Duodenal mucosa (tissue), 2 donors: ENCODE results near the gene PTPRH.
"Not testable (repeated sequence)": the region's sequence is repeated elsewhere in the genome, so short reads cannot be mapped to it uniquely, and the experiment has no call there.

Experiments used
- H3K27ac ChIP-seq: one replicate; pipeline ENCODE4 v1.7.0; 2013; ENCODE audit warnings: low read depth, low read length
- H3K27me3 ChIP-seq, 2 donors: one replicate each; pipeline ENCODE4 v1.7.0; 2013; ENCODE audit warnings: low read length in 2 of 2, control low read depth in 1 of 2; ENCODE audit not compliant: insufficient read depth in 2 of 2, control insufficient read depth in 1 of 2
- H3K36me3 ChIP-seq, 2 donors: one replicate each; pipeline ENCODE4 v1.7.0; 2013; ENCODE audit warnings: low read length in 2 of 2, control low read depth in 1 of 2; ENCODE audit not compliant: insufficient read depth in 2 of 2, control insufficient read depth in 1 of 2
- H3K4me1 ChIP-seq, 2 donors: one replicate each; pipeline ENCODE4 v1.7.0; 2013; ENCODE audit warnings: low read length in 2 of 2, control low read depth in 1 of 2; ENCODE audit not compliant: insufficient read depth in 2 of 2, control insufficient read depth in 1 of 2
- H3K4me3 ChIP-seq, 2 donors: one replicate each; pipeline ENCODE4 v1.7.0; 2013; ENCODE audit warnings: low read length in 2 of 2, low read depth in 1 of 2
- H3K9ac ChIP-seq, 2 donors: one replicate each; pipeline ENCODE4 v1.7.0; 2013; ENCODE audit warnings: low read length in 2 of 2, low read depth in 1 of 2
- H3K9me3 ChIP-seq, 2 donors: one replicate each; pipeline ENCODE4 v1.7.0; 2013; ENCODE audit warnings: low read length in 2 of 2, control low read depth in 1 of 2; ENCODE audit not compliant: control insufficient read depth in 1 of 2

PTPRH gene

GRCh38 chr19:55160128-55160985 is 48.9 kb downstream of the PTPRH start:
- Histone ChIP-seq H3K36me3 (no peaks in the 10 kb centered on the region), H3K4me1 (peaks cover 0 to 10% of the 10 kb centered on the region in 2 donors), H3K9me3 (no peaks in the 10 kb centered on the region), H3K27me3 (peaks cover 18 to 19% of the 10 kb centered on the region in 2 donors), H3K27ac (no peak overlapping the region), H3K9ac (no peak overlapping the region), H3K4me3 (no peak overlapping the region)

DNA sequence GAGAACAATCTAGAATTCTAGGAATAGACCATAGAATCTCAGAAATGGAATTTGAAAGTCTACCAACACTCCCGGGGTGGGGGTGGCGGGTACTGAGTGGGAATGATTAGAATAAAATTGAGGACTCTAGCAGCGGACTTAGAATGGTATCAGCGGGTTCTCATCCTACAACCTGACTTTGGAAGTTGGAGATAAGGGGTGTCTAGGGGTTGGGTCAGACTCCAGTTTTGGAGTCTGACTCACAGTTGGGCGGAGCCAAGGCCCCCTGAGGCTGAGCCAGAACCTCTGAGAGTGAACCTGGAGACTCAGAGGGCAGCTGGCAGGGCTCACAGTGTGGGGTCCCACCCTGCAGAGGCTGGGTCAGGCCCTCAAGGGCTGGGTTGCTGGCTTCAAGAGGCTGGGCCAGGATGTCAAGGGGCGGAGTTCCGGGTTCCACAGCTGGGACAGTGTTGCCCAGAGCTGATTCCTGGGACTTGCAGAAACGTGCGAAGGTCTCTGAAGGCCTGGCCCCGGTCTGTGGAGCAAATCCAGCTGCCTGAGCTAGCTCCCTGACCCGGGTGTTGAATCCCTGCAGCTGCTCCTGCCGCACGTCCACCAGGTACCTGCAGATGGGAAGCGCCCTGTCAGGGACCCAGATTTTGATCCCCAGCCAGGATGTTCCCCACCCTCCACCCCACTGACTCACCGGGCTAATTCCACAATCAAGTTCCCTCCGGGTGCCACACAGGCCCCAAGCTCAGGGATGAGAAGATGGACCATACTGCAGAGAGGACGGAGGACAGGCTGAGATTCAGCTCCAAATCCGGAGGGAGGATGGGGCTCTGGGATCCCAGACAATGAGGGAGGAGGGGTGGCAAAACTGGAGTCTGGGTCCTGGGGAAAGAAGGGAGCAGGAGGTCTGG is 50.2 kb downstream of the PTPRH start:
- Histone ChIP-seq H3K27ac (no peak overlapping the region), H3K36me3 (no peaks in the 10 kb centered on the region), H3K4me1 (peaks cover 0 to 10% of the 10 kb centered on the region in 2 donors), H3K27me3 (peaks cover 19 to 20% of the 10 kb centered on the region in 2 donors), H3K9ac (no peak overlapping the region), H3K4me3 (no peak overlapping the region), H3K9me3 (no peaks in the 10 kb centered on the region)

- peaks cover 0 to 10% of the 10 kb centered on the region in 2 donors for H3K4me1 ChIP-seq
- no peaks in the 10 kb centered on the region for H3K9me3 ChIP-seq
- H3K9ac ChIP-seq: no peak overlapping the region
- H3K27me3 ChIP-seq: peaks cover 19% of the 10 kb centered on the region in 2 donors
- no peak overlapping the region for H3K4me3 ChIP-seq
- H3K36me3 ChIP-seq: no peaks in the 10 kb centered on the region
- H3K27ac ChIP-seq: no peak overlapping the region
Measured at GRCh38 chr19:55158423-55158822, 50.9 kb downstream of the PTPRH start.

DNA sequence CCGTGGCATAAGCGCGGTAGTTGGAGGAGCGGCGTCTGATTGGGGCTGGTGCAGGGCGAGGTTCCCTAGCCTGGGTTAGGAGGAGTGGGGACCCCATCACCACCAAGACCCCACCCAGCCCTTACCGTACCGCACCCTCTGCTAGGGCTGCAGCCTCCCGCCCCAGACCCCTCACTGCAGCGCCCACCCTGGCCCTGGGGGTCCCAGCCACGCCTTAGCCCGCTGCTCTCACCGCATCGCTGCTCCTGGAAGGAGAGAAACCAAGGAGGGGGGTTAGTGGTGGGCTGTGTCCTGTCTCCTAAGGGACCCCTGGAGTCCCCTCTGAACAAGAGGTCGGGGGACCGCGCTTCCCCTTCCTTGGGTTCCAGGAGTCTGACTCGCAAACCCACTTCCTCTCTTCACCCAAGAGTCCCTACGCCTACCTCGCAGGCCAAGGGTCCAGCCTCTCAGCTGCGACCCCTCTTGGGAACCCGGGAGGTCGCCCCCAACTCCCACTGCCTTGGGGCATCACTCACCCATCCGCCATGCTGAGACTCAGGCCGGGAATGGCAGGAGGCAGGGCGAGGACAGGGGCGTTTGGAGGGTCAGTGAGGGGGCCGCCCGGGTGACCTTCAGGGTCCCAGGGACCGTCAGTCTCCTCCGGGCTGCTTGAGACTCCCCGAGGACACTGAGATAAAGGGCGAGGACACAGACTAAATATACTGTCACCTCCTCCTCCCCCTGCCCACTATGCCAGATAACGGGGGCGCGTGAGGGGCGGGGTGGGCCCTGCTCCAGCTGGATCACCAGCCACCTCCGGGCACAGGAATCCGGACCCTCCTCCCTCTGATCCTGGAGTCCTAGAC is 52.0 kb downstream of the PTPRH start, which contains the start of gene TNNI3:
TSS of gene TNNI3 (minus strand) at position 669 of the 845 bp plus-strand sequence. CDS start at position 526, 143 bp downstream.
- H3K27me3 ChIP-seq: peaks cover 15 to 19% of the 10 kb centered on the region in 2 donors
- H3K9me3 ChIP-seq: no peaks in the 10 kb centered on the region
- H3K27ac ChIP-seq: no peak within 1 kb of the TSS
- H3K4me1 ChIP-seq: peaks cover 0 to 10% of the 10 kb centered on the region in 2 donors
- H3K4me3 ChIP-seq: no peak within 1 kb of the TSS
- H3K36me3 ChIP-seq: no peaks in the 10 kb centered on the region
- H3K9ac ChIP-seq: no peak within 1 kb of the TSS

DNA sequence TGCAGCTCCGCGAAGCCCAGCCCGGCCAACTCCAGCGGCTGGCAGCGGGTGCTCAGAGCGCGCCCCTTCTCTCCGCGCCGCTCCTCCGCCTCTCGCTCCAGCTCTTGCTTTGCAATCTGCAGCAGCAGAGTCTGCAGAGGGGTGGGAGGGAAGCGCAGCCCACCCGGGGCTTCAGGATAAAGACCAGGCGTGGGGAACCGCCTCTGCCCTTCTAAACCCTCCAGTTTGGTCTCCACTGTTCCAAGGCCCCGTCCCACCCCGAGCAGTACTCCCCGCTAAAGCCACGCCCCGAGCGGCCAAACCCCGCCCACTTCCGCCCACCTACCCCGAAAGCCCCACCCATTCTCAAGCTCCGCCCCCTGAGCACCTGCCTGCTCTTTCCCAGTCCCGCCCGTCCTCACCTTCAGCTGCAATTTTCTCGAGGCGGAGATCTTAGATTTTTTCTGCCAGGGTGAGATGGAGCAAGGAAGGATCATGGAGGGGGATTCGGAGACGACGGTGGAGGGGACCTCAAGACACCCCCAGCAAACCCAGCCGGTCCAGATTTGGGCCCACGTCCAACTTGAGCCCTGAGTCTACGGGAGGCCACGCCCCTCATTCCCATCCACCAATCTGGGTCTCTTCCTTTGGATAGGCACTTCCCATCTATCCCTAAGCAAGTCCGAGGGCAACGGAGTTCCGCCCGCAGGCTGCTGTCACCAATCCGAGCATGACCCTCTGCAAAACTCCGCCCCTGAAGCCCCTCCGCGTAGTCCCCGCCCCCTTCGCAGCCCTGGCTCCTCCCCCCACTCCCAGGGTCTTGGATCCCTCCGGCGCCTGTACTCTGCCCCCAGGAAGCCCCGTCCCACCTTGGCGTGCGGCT is 52.9 kb downstream of the PTPRH start:
- no peak overlapping the region for H3K9ac ChIP-seq
- no peaks in the 10 kb centered on the region for H3K36me3 ChIP-seq
- no peaks in the 10 kb centered on the region for H3K9me3 ChIP-seq
- peaks cover 7 to 15% of the 10 kb centered on the region in 2 donors for H3K27me3 ChIP-seq
- no peak overlapping the region for H3K27ac ChIP-seq
- H3K4me1 ChIP-seq: peaks cover 0 to 10% of the 10 kb centered on the region in 2 donors
- peak overlapping the region in 1 of 2 donors; percentile 21 for H3K4me3 ChIP-seq

DNA sequence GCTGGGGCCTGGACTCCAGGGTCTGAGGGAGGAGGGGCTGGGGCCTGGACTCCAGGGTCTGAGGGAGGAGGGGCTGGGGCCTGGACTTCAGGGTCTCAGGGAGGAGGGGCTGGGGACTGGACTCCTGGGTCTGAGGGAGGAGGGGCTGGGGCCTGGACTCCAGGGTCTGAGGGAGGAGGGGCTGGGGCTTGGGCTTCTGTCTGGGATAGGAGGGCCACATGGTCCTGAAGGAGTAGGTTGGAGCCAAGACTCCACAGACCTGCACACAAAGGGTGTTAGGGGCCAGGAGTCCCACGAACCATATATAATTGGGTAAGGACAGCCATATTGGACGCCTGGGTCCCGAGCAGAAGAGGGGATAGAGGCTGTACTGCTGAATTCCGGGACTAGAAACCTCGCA is 53.5 kb downstream of the PTPRH start:
- peaks cover 0 to 10% of the 10 kb centered on the region in 2 donors for H3K4me1 ChIP-seq
- H3K27ac ChIP-seq, H3K9me3 ChIP-seq, H3K9ac ChIP-seq, H3K36me3 ChIP-seq: not testable (repeated sequence)
- H3K4me3 ChIP-seq: peak overlapping the region in 1 of 2 donors; percentile 21
- H3K27me3 ChIP-seq: peaks cover 7 to 11% of the 10 kb centered on the region in 2 donors

DNA sequence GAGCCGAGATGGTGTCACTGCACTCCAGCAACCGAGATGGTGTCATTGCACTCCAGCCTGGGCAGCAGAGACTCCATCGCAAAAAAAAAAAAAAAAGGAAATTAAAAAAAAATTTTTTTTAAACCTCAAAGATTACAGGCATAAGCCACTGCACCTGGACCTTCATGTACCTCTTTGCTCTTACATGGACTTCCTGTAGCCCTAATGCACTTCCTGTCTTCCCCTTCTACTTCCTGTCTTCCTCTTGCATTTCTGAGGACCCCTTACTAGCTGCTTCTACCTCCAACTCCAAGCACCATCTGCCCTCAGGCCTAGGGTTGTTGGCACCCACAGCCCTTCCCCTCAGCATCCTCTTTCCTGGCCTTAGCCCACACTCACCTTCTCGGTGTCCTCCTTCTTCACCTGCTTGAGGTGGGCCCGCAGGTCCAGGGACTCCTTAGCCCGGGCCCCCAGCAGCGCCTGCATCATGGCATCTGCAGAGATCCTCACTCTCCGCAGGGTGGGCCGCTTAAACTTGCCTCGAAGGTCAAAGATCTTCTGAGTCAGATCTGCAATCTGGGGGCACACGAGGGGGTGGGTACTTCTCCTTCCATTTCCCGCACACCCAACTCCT is 55.5 kb downstream of the PTPRH start:
- no peak overlapping the region for H3K4me3 ChIP-seq
- H3K4me1 ChIP-seq: no peaks in the 10 kb centered on the region
- H3K27me3 ChIP-seq: peaks cover 12 to 19% of the 10 kb centered on the region in 2 donors
- H3K36me3 ChIP-seq: no peaks in the 10 kb centered on the region
- H3K27ac ChIP-seq: no peak overlapping the region
- H3K9me3 ChIP-seq: no peaks in the 10 kb centered on the region
- no peak overlapping the region for H3K9ac ChIP-seq

- peaks cover 18 to 25% of the 10 kb centered on the region in 2 donors for H3K27me3 ChIP-seq
- H3K36me3 ChIP-seq: no peaks in the 10 kb centered on the region
- no peak overlapping the region for H3K4me3 ChIP-seq
- no peaks in the 10 kb centered on the region for H3K9me3 ChIP-seq
- no peaks in the 10 kb centered on the region for H3K4me1 ChIP-seq
- no peak overlapping the region for H3K27ac ChIP-seq
- no peak overlapping the region for H3K9ac ChIP-seq
Measured at GRCh38 chr19:55152017-55152416, 57.3 kb downstream of the PTPRH start.
